ENCODE data around the gene AP3S1.

DNA sequence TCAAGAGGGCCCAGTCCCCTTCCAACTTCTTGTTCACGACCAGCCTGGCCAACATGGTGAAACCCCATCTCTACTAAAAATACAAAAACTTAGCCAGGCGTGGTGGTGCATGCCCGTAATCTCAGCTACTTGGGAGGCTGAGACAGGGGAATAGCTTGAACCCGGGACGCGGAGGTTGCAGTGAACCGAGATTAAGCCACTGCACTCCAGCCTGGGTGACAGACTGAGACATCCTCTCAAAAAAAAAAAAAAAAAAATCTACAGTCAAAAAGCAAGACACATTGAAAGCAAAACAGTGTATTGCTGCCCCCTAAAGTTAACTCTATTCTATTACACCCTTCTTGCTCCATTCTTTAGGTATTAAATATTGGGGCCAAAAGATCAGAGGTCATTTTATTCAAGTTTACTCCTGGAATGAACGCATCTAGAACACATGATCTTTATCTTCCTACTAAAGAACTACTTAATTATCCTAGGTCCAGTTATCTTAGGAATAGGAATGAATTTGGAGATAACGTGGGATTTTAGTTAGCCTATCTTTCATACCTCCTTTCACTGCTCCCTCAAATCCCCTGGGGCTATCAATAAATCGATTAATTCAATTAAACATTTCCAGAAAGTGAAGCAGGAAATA is 2.7 kb upstream of the AP3S1 start:
- TF ChIP-seq POLR2A (IDR thresholded peaks at IDR 0.05) (no peak), EP300 (IDR thresholded peaks at IDR 0.05) (no peak)
- TF ChIP-seq, protein P1, sequence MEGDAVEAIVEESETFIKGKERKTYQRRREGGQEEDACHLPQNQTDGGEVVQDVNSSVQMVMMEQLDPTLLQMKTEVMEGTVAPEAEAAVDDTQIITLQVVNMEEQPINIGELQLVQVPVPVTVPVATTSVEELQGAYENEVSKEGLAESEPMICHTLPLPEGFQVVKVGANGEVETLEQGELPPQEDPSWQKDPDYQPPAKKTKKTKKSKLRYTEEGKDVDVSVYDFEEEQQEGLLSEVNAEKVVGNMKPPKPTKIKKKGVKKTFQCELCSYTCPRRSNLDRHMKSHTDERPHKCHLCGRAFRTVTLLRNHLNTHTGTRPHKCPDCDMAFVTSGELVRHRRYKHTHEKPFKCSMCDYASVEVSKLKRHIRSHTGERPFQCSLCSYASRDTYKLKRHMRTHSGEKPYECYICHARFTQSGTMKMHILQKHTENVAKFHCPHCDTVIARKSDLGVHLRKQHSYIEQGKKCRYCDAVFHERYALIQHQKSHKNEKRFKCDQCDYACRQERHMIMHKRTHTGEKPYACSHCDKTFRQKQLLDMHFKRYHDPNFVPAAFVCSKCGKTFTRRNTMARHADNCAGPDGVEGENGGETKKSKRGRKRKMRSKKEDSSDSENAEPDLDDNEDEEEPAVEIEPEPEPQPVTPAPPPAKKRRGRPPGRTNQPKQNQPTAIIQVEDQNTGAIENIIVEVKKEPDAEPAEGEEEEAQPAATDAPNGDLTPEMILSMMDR (IDR thresholded peaks at IDR 0.05): peak in 5 of 6 experiments; percentile 40 to 58 (median 49)

Measured in upper lobe of left lung (tissue), 4 donors.